Keratinocyte (primary cell): ENCODE data around the gene UNC5A.

Experiments
- EZH2 ChIP-seq: IDR thresholded peaks from one replicate; pipeline ENCODE4 v1.6.1; 2012; ENCODE audit warnings: inconsistent platforms, mild to moderate bottlenecking, low read length, moderate library complexity
- TF ChIP-seq, protein P1 (sequence below), 3 experiments: IDR thresholded peaks in 1 of 3; conservative IDR thresholded peaks in 1 of 3; optimal IDR thresholded peaks in 1 of 3; 2 replicates in 2 of 3; 3 replicates in 1 of 3; pipeline versions ENCODE3 to v1.5.1; 2011; ENCODE audit warnings: low read length in 3 of 3, mild to moderate bottlenecking in 3 of 3, moderate library complexity in 2 of 3, control low read depth in 1 of 3, inconsistent platforms in 1 of 3; ENCODE audit not compliant: insufficient read depth in 2 of 3; ENCODE audit errors: extremely low read depth in 1 of 3

DNA sequence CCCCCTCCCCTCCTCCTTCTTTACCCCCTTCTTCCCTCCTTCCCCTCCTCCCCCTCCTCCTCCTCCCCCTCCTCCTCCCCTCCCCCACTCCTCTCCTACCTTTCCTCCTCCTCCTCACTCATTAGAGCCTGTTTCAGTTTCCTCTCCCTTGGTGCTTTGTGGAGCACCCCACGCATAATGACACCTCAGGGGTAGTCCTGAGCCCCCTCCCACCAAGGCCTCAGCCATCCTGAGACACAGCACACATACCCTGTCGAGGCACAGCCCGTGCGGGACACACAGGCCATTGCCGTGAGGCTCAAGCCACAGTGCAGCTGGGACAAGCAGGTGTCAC, 53.4 kb downstream of the UNC5A start:
- TF ChIP-seq, protein P1, sequence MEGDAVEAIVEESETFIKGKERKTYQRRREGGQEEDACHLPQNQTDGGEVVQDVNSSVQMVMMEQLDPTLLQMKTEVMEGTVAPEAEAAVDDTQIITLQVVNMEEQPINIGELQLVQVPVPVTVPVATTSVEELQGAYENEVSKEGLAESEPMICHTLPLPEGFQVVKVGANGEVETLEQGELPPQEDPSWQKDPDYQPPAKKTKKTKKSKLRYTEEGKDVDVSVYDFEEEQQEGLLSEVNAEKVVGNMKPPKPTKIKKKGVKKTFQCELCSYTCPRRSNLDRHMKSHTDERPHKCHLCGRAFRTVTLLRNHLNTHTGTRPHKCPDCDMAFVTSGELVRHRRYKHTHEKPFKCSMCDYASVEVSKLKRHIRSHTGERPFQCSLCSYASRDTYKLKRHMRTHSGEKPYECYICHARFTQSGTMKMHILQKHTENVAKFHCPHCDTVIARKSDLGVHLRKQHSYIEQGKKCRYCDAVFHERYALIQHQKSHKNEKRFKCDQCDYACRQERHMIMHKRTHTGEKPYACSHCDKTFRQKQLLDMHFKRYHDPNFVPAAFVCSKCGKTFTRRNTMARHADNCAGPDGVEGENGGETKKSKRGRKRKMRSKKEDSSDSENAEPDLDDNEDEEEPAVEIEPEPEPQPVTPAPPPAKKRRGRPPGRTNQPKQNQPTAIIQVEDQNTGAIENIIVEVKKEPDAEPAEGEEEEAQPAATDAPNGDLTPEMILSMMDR (optimal IDR thresholded peaks at IDR 0.05 in 1 of 3, IDR thresholded peaks at IDR 0.05 in 1 of 3, conservative IDR thresholded peaks at IDR 0.05 in 1 of 3; ENCODE audit: extremely low read depth in 1 of 3, insufficient read depth in 2 of 3, low read length in 3 of 3), result no peak
- no peak for TF ChIP-seq EZH2
